ENCODE measurements around the gene SMARCB1.

SMARCB1 gene

GRCh38 chr22:23743303-23743705, 43.5 kb upstream of the SMARCB1 start:
- TF ChIP-seq TOX (CRISPR knock-in tag; IDR thresholded peaks at IDR 0.05; ENCODE audit: borderline replicate concordance) (no peak), CREB5 (CRISPR knock-in tag; IDR thresholded peaks at IDR 0.05; ENCODE audit: low read depth) (no peak), ESRRG (CRISPR knock-in tag; IDR thresholded peaks at IDR 0.05) (no peak), SNAI2 (CRISPR knock-in tag; IDR thresholded peaks at IDR 0.05) (no peak), BACH2 (CRISPR knock-in tag; IDR thresholded peaks at IDR 0.05; ENCODE audit: borderline replicate concordance) (no peak), TSHZ2 (CRISPR knock-in tag; IDR thresholded peaks at IDR 0.05) (no peak; the same call in 1 of the 2 replicates), ZNF70 (CRISPR knock-in tag; IDR thresholded peaks at IDR 0.05) (no peak), RARB (CRISPR knock-in tag; IDR thresholded peaks at IDR 0.05) (no peak), ISL1 (CRISPR knock-in tag; IDR thresholded peaks at IDR 0.05) (no peak), TCF4 (CRISPR knock-in tag; IDR thresholded peaks at IDR 0.05; ENCODE audit: borderline replicate concordance) (no peak), ZC3H10 (CRISPR knock-in tag; IDR thresholded peaks at IDR 0.05) (no peak), OSR1 (CRISPR knock-in tag; IDR thresholded peaks at IDR 0.05) (no peak), POU6F1 (CRISPR knock-in tag; IDR thresholded peaks at IDR 0.05; ENCODE audit: borderline replicate concordance, low read depth) (no peak), ZNF565 (CRISPR knock-in tag; conservative IDR thresholded peaks at IDR 0.05; ENCODE audit: low read depth) (no peak)
- TF ChIP-seq, protein P1, sequence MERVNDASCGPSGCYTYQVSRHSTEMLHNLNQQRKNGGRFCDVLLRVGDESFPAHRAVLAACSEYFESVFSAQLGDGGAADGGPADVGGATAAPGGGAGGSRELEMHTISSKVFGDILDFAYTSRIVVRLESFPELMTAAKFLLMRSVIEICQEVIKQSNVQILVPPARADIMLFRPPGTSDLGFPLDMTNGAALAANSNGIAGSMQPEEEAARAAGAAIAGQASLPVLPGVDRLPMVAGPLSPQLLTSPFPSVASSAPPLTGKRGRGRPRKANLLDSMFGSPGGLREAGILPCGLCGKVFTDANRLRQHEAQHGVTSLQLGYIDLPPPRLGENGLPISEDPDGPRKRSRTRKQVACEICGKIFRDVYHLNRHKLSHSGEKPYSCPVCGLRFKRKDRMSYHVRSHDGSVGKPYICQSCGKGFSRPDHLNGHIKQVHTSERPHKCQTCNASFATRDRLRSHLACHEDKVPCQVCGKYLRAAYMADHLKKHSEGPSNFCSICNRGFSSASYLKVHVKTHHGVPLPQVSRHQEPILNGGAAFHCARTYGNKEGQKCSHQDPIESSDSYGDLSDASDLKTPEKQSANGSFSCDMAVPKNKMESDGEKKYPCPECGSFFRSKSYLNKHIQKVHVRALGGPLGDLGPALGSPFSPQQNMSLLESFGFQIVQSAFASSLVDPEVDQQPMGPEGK (CRISPR knock-in tag; IDR thresholded peaks at IDR 0.05; ENCODE audit: borderline replicate concordance) = no peak

GRCh38 chr22:23744001-23744400, 42.8 kb upstream of the SMARCB1 start:
- no peak for ATAC-seq
- TF ChIP-seq, protein P1 (CRISPR knock-in tag; IDR thresholded peaks at IDR 0.05; ENCODE audit: borderline replicate concordance) = no peak
- no peak for TF ChIP-seq ISL1 (CRISPR knock-in tag; IDR thresholded peaks at IDR 0.05)
- TF ChIP-seq CSRNP3 (CRISPR knock-in tag; IDR thresholded peaks at IDR 0.05) = no peak
- TF ChIP-seq ZFP30 (CRISPR knock-in tag; IDR thresholded peaks at IDR 0.05) = no peak
- TF ChIP-seq ZC3H10 (CRISPR knock-in tag; IDR thresholded peaks at IDR 0.05) = no peak
- TF ChIP-seq ESRRG (CRISPR knock-in tag; IDR thresholded peaks at IDR 0.05) = no peak
- TF ChIP-seq CSDC2 (CRISPR knock-in tag; IDR thresholded peaks at IDR 0.05) = no peak
- TF ChIP-seq TSHZ2 (CRISPR knock-in tag; IDR thresholded peaks at IDR 0.05) = no peak
- TF ChIP-seq ZFP3 (CRISPR knock-in tag; IDR thresholded peaks at IDR 0.05) = no peak
- no peak for TF ChIP-seq SNAI2 (CRISPR knock-in tag; IDR thresholded peaks at IDR 0.05)
- TF ChIP-seq TCF4 (CRISPR knock-in tag; IDR thresholded peaks at IDR 0.05; ENCODE audit: borderline replicate concordance) = no peak
- no peak for TF ChIP-seq PPARA (CRISPR knock-in tag; IDR thresholded peaks at IDR 0.05; ENCODE audit: borderline replicate concordance)
- TF ChIP-seq RARB (CRISPR knock-in tag; IDR thresholded peaks at IDR 0.05) = no peak
- TF ChIP-seq CREB5 (CRISPR knock-in tag; IDR thresholded peaks at IDR 0.05; ENCODE audit: low read depth) = no peak
- TF ChIP-seq ARNTL (CRISPR knock-in tag; IDR thresholded peaks at IDR 0.05; ENCODE audit: borderline replicate concordance, low read depth) = no peak
- TF ChIP-seq BACH2 (CRISPR knock-in tag; IDR thresholded peaks at IDR 0.05; ENCODE audit: borderline replicate concordance) = no peak

More at GRCh38 chr22:23743303-23743705, 43.5 kb upstream of the SMARCB1 start:
- no peak for ATAC-seq
